Caco-2 (cell line): ENCODE measurements around the gene PROM2. TPM values are rescaled to one million over a fixed set of nuclear protein-coding genes. Genes with fewer than 3 reads are reported as not detected.

Experiments used
- BruUV-seq: library from RNA; stranded (reverse); fragments of 400-500 nt; replicated peaks from 2 replicates; lab custom pipeline; 2021; lab: Mats Ljungman, UMichigan
- CTCF ChIA-PET: fragments of 300-600 bp; sonication (Branson Sonifier 250); formaldehyde crosslinking; loops from one replicate; lab custom pipeline; 2022; ENCODE audit warnings: antibody characterized with exemption; lab: Charles Lee
- POLR2A ChIA-PET: fragments of 300-600 bp; sonication (Branson Sonifier 250); formaldehyde crosslinking; loops from one replicate; lab custom pipeline; 2022; ENCODE audit warnings: antibody characterized with exemption; lab: Charles Lee
- DNase-seq, 2 experiments: peaks; one replicate each; pipeline versions ENCODE4 v3.0.0 to v3.0.0-alpha.2; 2020 to 2022
- H3K27me3 ChIP-seq: replicated peaks from 2 replicates; pipeline ENCODE4 v1.6.0; 2011; ENCODE audit warnings: low read length; ENCODE audit not compliant: control insufficient read depth, insufficient read depth
- H3K36me3 ChIP-seq: 2 replicates; pipeline ENCODE4 v1.5.1; 2011; ENCODE audit warnings: low read length; ENCODE audit not compliant: control insufficient read depth, insufficient read depth
- H3K4me1 ChIP-seq: fragments of 250-450 bp; sonication (Bioruptor Pico); 2 replicates; pipeline ENCODE4 v1.5.1; 2020; ENCODE audit warnings: mild to moderate bottlenecking
- H3K4me3 ChIP-seq: 2 replicates; pipeline ENCODE4 v1.5.1; 2011; ENCODE audit warnings: low read depth, mild to moderate bottlenecking, control low read depth, low read length
- H3K9me3 ChIP-seq: fragments of 250-450 bp; sonication (Bioruptor Pico); 2 replicates; pipeline ENCODE4 v1.5.1; 2020; ENCODE audit warnings: mild to moderate bottlenecking, moderate library complexity
- H3K27ac Mint-ChIP-seq: one replicate; pipeline ENCODE4 v1.8.0; 2022; ENCODE audit warnings: mixed read lengths; ENCODE audit not compliant: unreplicated experiment
- H3K27me3 Mint-ChIP-seq: one replicate; pipeline ENCODE4 v1.8.0; 2022; ENCODE audit warnings: mixed read lengths; ENCODE audit not compliant: insufficient read depth, unreplicated experiment
- H3K36me3 Mint-ChIP-seq: one replicate; pipeline ENCODE4 v1.8.0; 2022; ENCODE audit warnings: mild to moderate bottlenecking, mixed read lengths; ENCODE audit not compliant: insufficient read depth, unreplicated experiment
- H3K4me1 Mint-ChIP-seq: one replicate; pipeline ENCODE4 v1.8.0; 2022; ENCODE audit warnings: low read depth, mixed read lengths; ENCODE audit not compliant: unreplicated experiment
- H3K4me3 Mint-ChIP-seq: one replicate; pipeline ENCODE4 v1.8.0; 2022; ENCODE audit warnings: mild to moderate bottlenecking, moderate library complexity, mixed read lengths; ENCODE audit not compliant: unreplicated experiment
- H3K9me3 Mint-ChIP-seq: one replicate; pipeline ENCODE4 v1.8.0; 2022; ENCODE audit warnings: mixed read lengths; ENCODE audit not compliant: unreplicated experiment
- intact Hi-C: fragments of 100-400 bp; cut with micrococcal nuclease; formaldehyde crosslinking; loops from one replicate; pipeline ENCODE4 v1.10.0; 2022; ENCODE audit not compliant: unreplicated experiment
- total RNA-seq: library from RNA; stranded (reverse); gene quantifications from 2 replicates; pipeline ENCODE4 v1.2.3, GENCODE V29; 2022
- TF ChIP-seq, protein P1 (sequence below), 2 experiments: fragments of 200-600 bp in 1 of 2; IDR thresholded peaks; 1 replicate in 1 of 2; 2 replicates in 1 of 2; pipeline versions ENCODE4 v1.5.1 to v1.8.0; 2011 to 2022; ENCODE audit warnings: antibody characterized with exemption in 1 of 2, control low read depth in 1 of 2, inconsistent platforms in 1 of 2, low read depth in 1 of 2, low read length in 1 of 2, mild to moderate bottlenecking in 1 of 2, moderate library complexity in 1 of 2; ENCODE audit not compliant: insufficient read depth in 1 of 2, severe bottlenecking in 1 of 2, unreplicated experiment in 1 of 2

Gene PROM2
- total RNA-seq, 1 experiment from 2014 or later, result 0.82 TPM

DNA sequence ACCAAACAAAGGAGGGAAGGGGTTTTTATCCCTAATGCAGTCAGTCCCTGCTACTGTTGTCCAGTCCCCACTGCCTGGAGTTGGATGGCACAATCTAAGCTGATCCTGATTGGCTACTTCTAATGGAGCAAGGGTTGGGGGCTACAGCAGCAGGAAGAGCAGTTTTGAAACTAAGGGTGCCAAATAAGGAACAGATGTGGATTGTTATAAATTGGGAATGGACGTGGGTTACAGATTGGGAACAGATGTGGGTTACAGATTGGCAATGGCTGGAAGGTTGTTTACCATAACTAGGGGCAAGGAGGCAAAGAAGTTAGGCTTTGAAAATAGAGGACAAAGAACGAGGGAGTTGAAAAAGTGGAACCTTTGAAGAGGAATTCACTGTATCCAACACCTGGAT lies 16.0 kb upstream of the PROM2 start:
- H3K4me3 Mint-ChIP-seq, result no peak overlapping the region
- no peaks in the 10 kb centered on the region for H3K4me1 Mint-ChIP-seq
- ChIA-PET CTCF (no interaction called here), POLR2A (no interaction called here)
- H3K27ac Mint-ChIP-seq, result no peak overlapping the region
- no peaks in the 10 kb centered on the region for H3K36me3 Mint-ChIP-seq
- peaks cover 27% of the 10 kb centered on the region for H3K9me3 Mint-ChIP-seq
- H3K27me3 Mint-ChIP-seq, result peaks cover 3% of the 10 kb centered on the region
- H3K4me3 ChIP-seq, result no peak overlapping the region
- intact Hi-C loops, result no loop called here
- DNase-seq, result no peak
- no peaks in the 10 kb centered on the region for H3K27me3 ChIP-seq
- peaks cover 7% of the 10 kb centered on the region for H3K9me3 ChIP-seq
- TF ChIP-seq, protein P1, sequence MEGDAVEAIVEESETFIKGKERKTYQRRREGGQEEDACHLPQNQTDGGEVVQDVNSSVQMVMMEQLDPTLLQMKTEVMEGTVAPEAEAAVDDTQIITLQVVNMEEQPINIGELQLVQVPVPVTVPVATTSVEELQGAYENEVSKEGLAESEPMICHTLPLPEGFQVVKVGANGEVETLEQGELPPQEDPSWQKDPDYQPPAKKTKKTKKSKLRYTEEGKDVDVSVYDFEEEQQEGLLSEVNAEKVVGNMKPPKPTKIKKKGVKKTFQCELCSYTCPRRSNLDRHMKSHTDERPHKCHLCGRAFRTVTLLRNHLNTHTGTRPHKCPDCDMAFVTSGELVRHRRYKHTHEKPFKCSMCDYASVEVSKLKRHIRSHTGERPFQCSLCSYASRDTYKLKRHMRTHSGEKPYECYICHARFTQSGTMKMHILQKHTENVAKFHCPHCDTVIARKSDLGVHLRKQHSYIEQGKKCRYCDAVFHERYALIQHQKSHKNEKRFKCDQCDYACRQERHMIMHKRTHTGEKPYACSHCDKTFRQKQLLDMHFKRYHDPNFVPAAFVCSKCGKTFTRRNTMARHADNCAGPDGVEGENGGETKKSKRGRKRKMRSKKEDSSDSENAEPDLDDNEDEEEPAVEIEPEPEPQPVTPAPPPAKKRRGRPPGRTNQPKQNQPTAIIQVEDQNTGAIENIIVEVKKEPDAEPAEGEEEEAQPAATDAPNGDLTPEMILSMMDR (IDR thresholded peaks at IDR 0.05; ENCODE audit: insufficient read depth in 1 of 2, low read depth in 1 of 2, low read length in 1 of 2, severe bottlenecking in 1 of 2, unreplicated experiment in 1 of 2), result no peak
- no peaks in the 10 kb centered on the region; the same call in 1 of the 2 replicates for H3K4me1 ChIP-seq
- no peaks in the 10 kb centered on the region for H3K36me3 ChIP-seq
- BruUV-seq, result no TSS peak

DNA sequence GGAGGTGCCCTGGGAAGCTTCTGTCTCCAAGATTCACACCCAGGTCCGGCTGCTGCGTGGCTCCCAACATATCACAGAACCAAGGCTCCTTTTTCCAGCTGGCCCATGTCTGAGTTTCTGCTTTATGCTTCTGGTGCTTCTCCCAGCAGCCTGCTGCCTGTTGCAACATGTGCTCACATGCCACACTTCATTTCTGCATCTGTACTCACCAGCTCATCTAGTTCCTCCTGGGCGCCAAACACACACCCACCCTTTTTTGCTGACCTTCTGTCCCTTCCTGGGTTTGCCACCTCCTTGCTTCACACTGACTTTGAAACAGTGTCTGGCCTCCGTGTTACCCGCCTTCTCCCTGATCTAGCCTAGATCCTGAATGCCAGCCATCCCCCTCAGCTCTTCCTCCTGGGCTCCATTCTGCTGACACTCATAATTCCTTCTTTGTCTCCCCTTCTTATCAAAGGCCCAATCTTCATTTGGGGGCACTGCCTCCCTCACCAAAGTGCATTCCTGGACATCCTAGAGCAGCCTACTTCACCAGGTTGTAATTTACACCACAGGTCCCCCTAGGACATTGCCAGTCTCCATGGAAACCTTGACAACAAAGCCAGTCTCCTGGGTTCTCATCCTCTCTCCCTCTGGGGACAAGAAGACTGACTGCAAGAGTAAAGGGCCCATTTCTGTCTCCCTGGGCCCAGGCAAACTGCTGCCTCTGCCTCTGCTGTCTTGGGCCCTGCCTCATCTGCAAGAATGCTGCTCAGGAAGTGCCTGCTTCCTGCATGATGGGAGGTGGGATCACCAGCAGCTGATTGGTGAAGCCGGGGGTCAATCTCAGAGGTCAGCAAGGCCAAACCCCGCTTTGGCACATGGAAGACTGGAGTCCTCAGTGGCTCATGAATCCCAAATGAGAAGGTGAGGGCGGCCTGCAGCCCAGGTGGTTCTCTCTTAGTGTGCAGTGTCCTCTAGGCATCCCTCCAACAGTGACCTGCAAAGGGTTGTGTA lies 13.9 kb upstream of the PROM2 start:
- Histone ChIP-seq H3K36me3 (no peaks in the 10 kb centered on the region), H3K4me3 (no peak overlapping the region), H3K9me3 (peaks cover 7% of the 10 kb centered on the region), H3K27me3 (no peaks in the 10 kb centered on the region), H3K4me1 (no peaks in the 10 kb centered on the region; the same call in 1 of the 2 replicates)
- CTCF ChIA-PET, result interaction anchor here (0.6 kb wide), 1 partner anchor 92 kb away, joined by 4 read pairs; no protein-coding TSS in a partner anchor
- BruUV-seq, result no TSS peak
- Mint-ChIP-seq H3K27me3 (peaks cover 3% of the 10 kb centered on the region), H3K4me3 (no peak overlapping the region), H3K4me1 (no peaks in the 10 kb centered on the region), H3K9me3 (peaks cover 27% of the 10 kb centered on the region), H3K36me3 (no peaks in the 10 kb centered on the region), H3K27ac (no peak overlapping the region)
- DNase-seq, result no peak
- TF ChIP-seq, protein P1 (IDR thresholded peaks at IDR 0.05; ENCODE audit: insufficient read depth in 1 of 2, low read depth in 1 of 2, low read length in 1 of 2, severe bottlenecking in 1 of 2, unreplicated experiment in 1 of 2), result no peak
- intact Hi-C loops, result no loop called here
- POLR2A ChIA-PET, result no interaction called here

DNA sequence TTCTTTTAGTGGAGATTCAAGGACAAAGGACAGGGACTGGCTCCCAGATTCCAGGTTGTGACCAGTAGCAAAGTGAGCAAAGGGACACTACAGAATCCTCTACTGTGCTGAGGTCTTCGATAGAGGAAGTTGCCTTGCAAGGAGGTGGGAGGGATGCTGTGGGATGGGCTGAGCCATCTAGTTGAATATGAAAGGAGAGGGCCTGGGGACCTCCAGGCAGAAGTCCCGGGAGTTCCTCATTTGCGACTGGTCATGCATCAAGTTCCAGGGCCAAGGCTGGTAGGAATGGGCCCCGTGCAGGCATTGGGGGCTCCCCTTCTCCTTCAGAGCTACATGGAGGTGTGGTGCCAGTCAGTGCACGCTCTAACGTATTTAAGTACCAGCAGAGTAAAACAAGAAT lies 12.6 kb upstream of the PROM2 start:
- Histone ChIP-seq H3K27me3 (no peaks in the 10 kb centered on the region), H3K4me3 (no peak overlapping the region), H3K4me1 (no peaks in the 10 kb centered on the region; the same call in 1 of the 2 replicates), H3K36me3 (no peaks in the 10 kb centered on the region), H3K9me3 (peaks cover 7% of the 10 kb centered on the region)
- H3K4me1 Mint-ChIP-seq, result no peaks in the 10 kb centered on the region
- TF ChIP-seq, protein P1 (IDR thresholded peaks at IDR 0.05; ENCODE audit: insufficient read depth in 1 of 2, low read depth in 1 of 2, low read length in 1 of 2, severe bottlenecking in 1 of 2, unreplicated experiment in 1 of 2), result no peak
- ChIA-PET POLR2A (no interaction called here), CTCF (no interaction called here)
- DNase-seq, result no peak
- H3K9me3 Mint-ChIP-seq, result peaks cover 14% of the 10 kb centered on the region
- H3K36me3 Mint-ChIP-seq, result no peaks in the 10 kb centered on the region
- H3K27ac Mint-ChIP-seq, result no peak overlapping the region
- H3K27me3 Mint-ChIP-seq, result peaks cover 3% of the 10 kb centered on the region
- no peak overlapping the region for H3K4me3 Mint-ChIP-seq
- BruUV-seq, result no TSS peak
- intact Hi-C loops, result no loop called here
